Renal pelvis (tissue), 4 donors: Measurements from ENCODE around the gene ADAMTS3. TPM values are rescaled to one million over a fixed set of nuclear protein-coding genes. Genes with fewer than 3 reads are reported as not detected.

Experiments
- DNase-seq: peaks from one replicate; pipeline ENCODE4 v3.0.0-alpha.2; 2013
- polyA plus RNA-seq, 3 donors: library from polyadenylated mRNA; unstranded; fragments of 120-200 nt; gene quantifications; one replicate each; pipeline ENCODE4 v1.2.1, GENCODE V29; 2013; ENCODE audit not compliant: insufficient read length in 3 of 3

ADAMTS3 gene
- polyA plus RNA-seq, 3 donors: 8.7 to 9.3 (median 9.3) TPM

DNA sequence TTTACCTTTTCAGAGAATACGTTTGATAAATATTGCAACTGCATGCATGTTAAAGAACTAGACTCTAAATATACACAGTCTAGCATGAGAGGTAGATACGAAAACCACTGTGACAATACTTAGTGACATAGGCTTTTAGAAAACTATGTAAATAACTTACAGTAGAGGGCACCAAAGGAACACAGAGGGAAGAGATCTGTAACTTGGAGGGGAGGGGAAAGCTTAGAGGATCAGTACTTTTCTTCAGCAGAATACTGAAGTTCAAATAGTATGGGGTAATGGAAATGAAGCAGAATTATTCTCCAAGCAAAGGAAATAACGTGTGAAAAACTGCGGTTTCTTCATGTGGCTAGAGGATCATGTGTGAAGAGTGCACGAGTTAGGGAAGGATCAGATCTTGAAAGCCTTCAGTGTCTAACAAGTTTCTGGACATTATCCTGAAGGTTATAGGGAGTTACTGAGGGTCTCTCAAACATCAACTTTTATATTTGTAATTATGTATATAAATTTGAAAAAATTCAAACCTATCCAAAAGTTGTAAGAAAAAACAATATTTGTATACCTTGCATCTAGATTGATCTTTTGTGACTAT, 273.0 kb downstream of the ADAMTS3 start:
- DNase-seq: peak; percentile 50

GRCh38 chr4:72290737-72291136, 278.3 kb downstream of the ADAMTS3 start:
- DNase-seq: no peak

- DNase-seq: no peak
Observed at GRCh38 chr4:72286910-72287309, 282.1 kb downstream of the ADAMTS3 start.

DNA sequence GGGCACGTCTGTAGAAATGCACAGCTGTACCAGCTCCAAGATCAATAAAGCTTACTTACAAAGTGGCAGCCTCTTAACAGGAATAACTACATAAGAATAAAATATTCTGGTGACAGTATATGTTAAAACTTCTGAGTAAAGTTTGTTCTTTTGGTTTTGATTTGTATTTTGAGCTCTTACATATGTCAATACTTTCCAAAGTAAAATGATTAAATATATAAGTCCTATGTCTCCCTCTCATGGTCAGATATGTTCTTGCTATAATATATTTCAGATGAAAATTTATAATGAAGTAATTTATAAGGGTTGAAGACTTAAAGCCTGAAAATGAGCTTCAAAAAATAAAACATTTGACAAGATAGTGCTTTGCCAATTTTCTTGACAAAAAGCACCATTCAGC, 282.8 kb downstream of the ADAMTS3 start:
- peak; percentile 14 for DNase-seq

DNA sequence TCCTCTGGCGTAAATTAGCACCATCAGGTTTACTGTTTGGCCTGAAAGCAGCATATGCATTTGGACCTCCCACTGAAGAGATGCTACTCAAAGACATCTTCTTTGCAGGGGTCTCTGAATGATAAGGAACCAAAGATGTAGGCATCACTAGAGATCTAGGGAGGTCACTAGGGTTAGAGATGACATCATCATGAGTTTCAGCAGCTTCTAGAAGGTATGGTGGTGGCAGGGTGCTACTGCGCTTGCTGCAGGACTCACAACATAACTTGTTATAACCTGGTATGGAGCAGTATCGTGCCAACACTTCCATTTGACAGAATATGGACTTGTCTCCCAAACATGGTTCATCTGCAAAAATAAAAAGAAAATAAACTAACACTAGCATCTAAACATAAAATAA, 285.7 kb downstream of the ADAMTS3 start:
- no peak for DNase-seq

GRCh38 chr4:72280252-72280651, 288.8 kb downstream of the ADAMTS3 start:
- no peak for DNase-seq

- DNase-seq: no peak
Observed at GRCh38 chr4:72275381-72275780, 293.6 kb downstream of the ADAMTS3 start.

DNA sequence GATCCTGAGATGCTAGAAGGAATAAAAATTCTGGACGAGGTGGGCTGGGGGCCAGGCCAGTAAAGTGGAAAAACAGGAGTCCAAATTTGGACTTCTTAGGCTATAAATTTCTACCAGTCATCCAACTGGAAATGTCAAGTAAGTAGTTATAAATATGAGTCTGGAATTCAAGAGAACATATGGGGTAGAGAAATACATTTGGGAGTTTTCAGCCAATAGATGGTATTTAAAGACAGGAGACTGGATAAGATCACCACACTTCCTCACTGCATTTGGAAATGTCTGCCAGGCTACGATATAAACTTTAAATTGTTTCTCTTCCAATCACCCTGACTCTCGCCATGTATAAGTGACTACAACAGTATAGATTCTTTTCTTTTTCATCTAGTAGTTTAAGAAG, 294.8 kb downstream of the ADAMTS3 start:
- DNase-seq: no peak

GRCh38 chr4:72255269-72255668, 313.8 kb downstream of the ADAMTS3 start:
- DNase-seq: no peak

- DNase-seq: no peak
Observed at GRCh38 chr4:72243641-72244040, 325.4 kb downstream of the ADAMTS3 start.

GRCh38 chr4:72239487-72240116, 329.4 kb downstream of the ADAMTS3 start:
- DNase-seq: no peak
